Hepatocyte (in vitro differentiated cells): ENCODE measurements around the gene COQ9. TPM values are rescaled to one million over a fixed set of nuclear protein-coding genes. Genes with fewer than 3 reads are reported as not detected.
A peak's percentile ranks its signal among the peaks of the same experiment; 100 is the strongest.
"Not testable (repeated sequence)": the region's sequence is repeated elsewhere in the genome, so short reads cannot be mapped to it uniquely, and the experiment has no call there.

Source experiments
- DNase-seq: peaks from one replicate; pipeline ENCODE4 v3.0.0-alpha.2; 2016; ENCODE audit warnings: low spot score
- H2AFZ ChIP-seq: fragments of 200-600 bp; sonication (generic); 2 replicates; pipeline ENCODE4 v1.6.0; 2016; ENCODE audit warnings: antibody characterized with exemption, mild to moderate bottlenecking
- H3K27ac ChIP-seq: fragments of 200-600 bp; sonication (generic); 2 replicates; pipeline ENCODE4 v1.5.1; 2016; ENCODE audit warnings: mild to moderate bottlenecking
- H3K27me3 ChIP-seq: fragments of 200-600 bp; sonication (generic); 2 replicates; pipeline ENCODE4 v1.6.1; 2016
- H3K36me3 ChIP-seq: fragments of 200-600 bp; sonication (generic); replicated peaks from 2 replicates; pipeline ENCODE4 v1.5.1; 2016; ENCODE audit warnings: low read depth; ENCODE audit not compliant: insufficient read depth
- H3K4me1 ChIP-seq: fragments of 200-600 bp; sonication (generic); 2 replicates; pipeline ENCODE4 v1.5.1; 2016; ENCODE audit warnings: mild to moderate bottlenecking, moderate library complexity; ENCODE audit not compliant: insufficient read depth
- H3K4me2 ChIP-seq: fragments of 200-600 bp; sonication (generic); 2 replicates; pipeline ENCODE4 v1.6.0; 2016
- H3K4me3 ChIP-seq: fragments of 200-600 bp; sonication (generic); 2 replicates; pipeline ENCODE4 v1.5.1; 2016; ENCODE audit warnings: mild to moderate bottlenecking
- H3K79me2 ChIP-seq: fragments of 200-600 bp; sonication (generic); 2 replicates; pipeline ENCODE4 v1.6.0; 2017; ENCODE audit warnings: mild to moderate bottlenecking
- H3K9me2 ChIP-seq: fragments of 200-600 bp; sonication (generic); replicated peaks from 2 replicates; pipeline ENCODE4 v1.6.0; 2017; ENCODE audit warnings: mild to moderate bottlenecking; ENCODE audit not compliant: insufficient read depth
- H3K9me3 ChIP-seq: fragments of 200-600 bp; sonication (generic); 2 replicates; pipeline ENCODE4 v1.5.1; 2016; ENCODE audit warnings: low read depth, mild to moderate bottlenecking
- H4K20me1 ChIP-seq: fragments of 200-600 bp; sonication (generic); 2 replicates; pipeline ENCODE4 v1.6.0; 2016; ENCODE audit warnings: mild to moderate bottlenecking; ENCODE audit not compliant: insufficient read depth, poor library complexity, severe bottlenecking
- CTCF ChIP-seq: fragments of 200-600 bp; sonication (generic); IDR thresholded peaks from 2 replicates; pipeline ENCODE4 v1.5.1; 2016; ENCODE audit warnings: antibody characterized with exemption, mild to moderate bottlenecking; ENCODE audit not compliant: poor library complexity
- EZH2 ChIP-seq: fragments of 200-600 bp; sonication (generic); IDR thresholded peaks from 2 replicates; pipeline ENCODE4 v1.6.1; 2016; ENCODE audit warnings: antibody characterized with exemption, mild to moderate bottlenecking, borderline replicate concordance
- EZH2phosphoT487 ChIP-seq: fragments of 200-600 bp; sonication (generic); IDR thresholded peaks from one replicate; pipeline ENCODE4 v1.6.1; 2018; ENCODE audit warnings: antibody characterized with exemption, mild to moderate bottlenecking, low read depth, moderate library complexity; ENCODE audit not compliant: unreplicated experiment, severe bottlenecking
- WGBS: methylation state at CpG from one replicate; pipeline ENCODE4 v1.1.6; 2016; ENCODE audit warnings: low lambda C conversion rate; ENCODE audit errors: missing lambda C conversion rate; 5-methylcytosine and 5-hydroxymethylcytosine counted together
- polyA plus RNA-seq: library from polyadenylated mRNA; unstranded; fragments of >200 nt; fragmentation: Nextera tagmentation; extraction: Ambion mirVana; gene quantifications from 2 replicates; pipeline ENCODE4 v1.2.1, GENCODE V29; 2016
- total RNA-seq: library from RNA; depleted of rRNA; stranded (reverse); fragments of >200 nt; gene quantifications from 2 replicates; pipeline ENCODE4 v1.2.3, GENCODE V29; 2014

The COQ9 gene
- total and polyA plus RNA-seq, 2 experiments from 2014 or later: 61.9 to 81.5 TPM

GRCh38 chr16:57440551-57440950, 6.7 kb upstream of the COQ9 start:
- WGBS: 96% methylated on average over 8 of the region's 8 CpGs
- not testable (repeated sequence) for H3K27ac ChIP-seq

DNA sequence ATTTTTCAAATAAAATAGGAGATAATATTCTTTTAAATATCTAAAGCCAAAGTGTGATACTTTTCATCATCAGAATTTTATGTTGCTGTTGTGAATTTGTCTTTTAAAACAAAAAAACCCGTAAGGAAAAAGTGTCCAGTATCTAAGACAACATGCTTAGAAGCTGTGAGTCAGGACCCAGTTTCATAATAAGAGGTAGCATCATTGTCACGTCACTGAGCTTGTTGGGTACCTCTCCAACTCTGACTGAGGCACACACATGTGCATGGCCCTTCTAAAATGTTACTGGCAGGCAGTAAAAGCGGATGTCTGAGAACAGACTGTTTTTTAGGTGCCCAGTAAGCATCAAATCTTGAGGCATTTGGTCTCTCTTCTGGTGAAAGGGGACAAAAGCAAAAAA, 2.6 kb upstream of the COQ9 start:
- no peak overlapping the region for H2AFZ ChIP-seq
- WGBS: 95% methylated on average over 3 of the region's 3 CpGs
- H4K20me1 ChIP-seq: no peaks in the 10 kb centered on the region
- no peak for DNase-seq
- no peaks in the 10 kb centered on the region for H3K9me2 ChIP-seq
- peaks cover 16% of the 10 kb centered on the region for H3K4me1 ChIP-seq
- no peaks in the 10 kb centered on the region for H3K36me3 ChIP-seq
- no peaks in the 10 kb centered on the region for H3K27me3 ChIP-seq
- H3K4me2 ChIP-seq: no peak overlapping the region
- no peaks in the 10 kb centered on the region for H3K9me3 ChIP-seq
- H3K4me3 ChIP-seq: no peak overlapping the region
- H3K79me2 ChIP-seq: peaks cover 80% of the 10 kb centered on the region
- TF ChIP-seq EZH2phosphoT487 (no peak), EZH2 (no peak), CTCF (no peak)
- peak overlapping the region; percentile 42 for H3K27ac ChIP-seq

More at GRCh38 chr16:57440551-57440950, 6.7 kb upstream of the COQ9 start:
- H3K36me3 ChIP-seq, H4K20me1 ChIP-seq, DNase-seq, H3K27me3 ChIP-seq, H3K4me1 ChIP-seq, H2AFZ ChIP-seq, H3K4me2 ChIP-seq, H3K9me3 ChIP-seq, H3K4me3 ChIP-seq, H3K9me2 ChIP-seq: not testable (repeated sequence)
- H3K79me2 ChIP-seq: peaks cover 45% of the 10 kb centered on the region

DNA sequence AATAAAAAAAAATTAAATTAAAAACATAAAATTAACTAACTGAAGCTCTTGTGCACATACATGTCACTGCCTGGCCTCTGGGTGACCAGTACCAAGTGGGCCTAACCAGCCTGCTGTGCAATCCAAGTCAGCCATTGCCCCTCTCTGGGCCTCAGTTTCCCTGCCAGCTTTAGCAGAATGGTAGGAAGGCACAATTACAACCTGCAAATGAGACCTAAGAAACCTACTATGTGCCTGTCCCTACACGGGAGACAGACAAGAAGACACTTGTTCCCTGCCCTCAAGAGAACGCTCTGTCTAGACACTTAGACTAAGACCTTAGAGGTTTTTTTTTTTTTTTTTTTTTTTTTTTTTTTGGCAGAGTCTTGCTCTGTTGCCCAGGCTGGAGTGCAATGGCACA, 1.8 kb upstream of the COQ9 start:
- WGBS: 95% methylated on average over 2 of the region's 2 CpGs
- Histone ChIP-seq H3K36me3 (no peaks in the 10 kb centered on the region), H3K4me3 (no peak overlapping the region), H3K27me3 (no peaks in the 10 kb centered on the region), H3K4me1 (peaks cover 16% of the 10 kb centered on the region), H3K4me2 (no peak overlapping the region), H3K27ac (no peak overlapping the region), H2AFZ (no peak overlapping the region), H3K79me2 (peaks cover 79% of the 10 kb centered on the region), H4K20me1 (no peaks in the 10 kb centered on the region), H3K9me2 (no peaks in the 10 kb centered on the region), H3K9me3 (no peaks in the 10 kb centered on the region)
- TF ChIP-seq EZH2 (no peak), EZH2phosphoT487 (no peak), CTCF (no peak)
- no peak for DNase-seq

DNA sequence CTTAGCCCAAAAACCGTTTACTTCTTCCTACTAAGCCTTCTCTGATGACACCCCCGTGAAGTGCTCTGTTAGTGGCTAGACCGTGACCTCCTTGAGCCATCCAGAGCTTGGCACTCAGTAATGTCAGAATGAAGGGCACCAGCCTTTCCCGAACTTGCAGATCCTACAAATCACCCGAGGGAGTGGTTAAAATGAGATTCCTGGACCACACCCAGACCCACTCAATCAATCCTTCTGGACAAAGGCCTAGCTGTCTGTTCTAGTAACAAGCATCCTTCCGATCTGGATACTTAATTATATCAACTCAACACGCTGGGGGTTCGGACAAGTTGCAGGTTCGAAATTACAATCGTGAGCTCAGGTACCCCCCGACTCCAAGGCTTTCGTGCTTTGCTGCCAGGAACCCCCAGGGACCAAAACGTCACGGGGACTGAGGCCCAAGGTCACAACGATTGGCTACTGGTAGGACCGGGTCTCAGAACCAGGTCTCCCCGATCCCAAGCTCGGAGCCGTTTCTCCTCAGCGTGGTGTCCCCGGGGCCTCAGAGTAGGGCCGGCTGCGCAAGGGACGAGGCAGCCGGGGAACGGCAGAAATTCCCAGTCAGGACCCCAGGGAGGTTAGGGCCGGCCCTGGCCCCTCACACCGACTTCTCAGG, 621 bp upstream of the COQ9 start:
- Histone ChIP-seq H3K79me2 (peaks cover 75% of the 10 kb centered on the region), H3K27me3 (no peaks in the 10 kb centered on the region), H3K4me3 (peak overlapping the region; percentile 68), H3K27ac (peak overlapping the region; percentile 95), H3K9me2 (no peaks in the 10 kb centered on the region), H3K4me2 (peak overlapping the region; percentile 86), H4K20me1 (no peaks in the 10 kb centered on the region), H3K36me3 (no peaks in the 10 kb centered on the region), H3K4me1 (peaks cover 16% of the 10 kb centered on the region), H3K9me3 (no peaks in the 10 kb centered on the region), H2AFZ (peak overlapping the region; percentile 52)
- WGBS: 7% methylated on average over 28 of the region's 28 CpGs
- TF ChIP-seq CTCF (no peak), EZH2 (no peak), EZH2phosphoT487 (no peak)
- DNase-seq: peak; percentile 42
